EL (cell line): Measurements from ENCODE around the gene IQSEC1.

Source experiments
- DNase-seq: peaks from one replicate; pipeline ENCODE4 v3.0.0-alpha.2; 2016

The IQSEC1 gene

DNA sequence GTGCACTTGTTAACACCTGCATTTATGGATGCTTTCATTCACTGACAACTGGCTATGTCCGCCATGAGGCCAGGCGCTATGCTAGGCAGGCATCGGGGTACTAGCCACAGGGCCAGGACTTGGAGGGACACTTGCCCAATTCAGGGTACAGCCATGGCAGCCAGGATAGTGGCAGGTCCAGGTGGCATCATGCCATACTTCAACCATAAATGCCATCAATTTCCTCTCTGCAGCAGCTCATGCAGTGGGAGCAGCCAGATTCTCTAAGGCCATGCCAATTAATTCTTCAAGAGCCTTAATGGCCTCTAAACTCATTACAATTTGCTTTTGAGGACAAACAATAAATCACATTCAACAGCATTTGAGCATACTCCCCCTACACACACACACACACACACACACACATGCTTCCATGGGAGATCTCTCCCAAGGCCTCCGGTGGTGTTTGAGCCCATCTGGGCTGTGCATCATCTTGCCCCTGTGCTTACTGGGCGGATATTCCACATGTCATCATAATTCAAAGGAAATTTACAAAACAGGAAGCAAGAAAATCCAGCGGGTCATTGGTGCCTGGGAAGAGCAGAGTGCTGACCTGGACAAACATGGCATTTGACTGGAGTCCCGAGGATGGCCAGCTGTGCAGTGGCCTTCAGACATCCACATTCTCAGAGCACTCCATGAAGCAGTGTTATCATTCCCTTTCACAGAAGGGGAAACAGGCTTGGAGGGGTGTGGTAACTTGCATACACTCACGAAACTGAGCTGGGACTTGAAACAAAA is 109.1 kb downstream of the IQSEC1 start:
- DNase-seq, result no peak

DNA sequence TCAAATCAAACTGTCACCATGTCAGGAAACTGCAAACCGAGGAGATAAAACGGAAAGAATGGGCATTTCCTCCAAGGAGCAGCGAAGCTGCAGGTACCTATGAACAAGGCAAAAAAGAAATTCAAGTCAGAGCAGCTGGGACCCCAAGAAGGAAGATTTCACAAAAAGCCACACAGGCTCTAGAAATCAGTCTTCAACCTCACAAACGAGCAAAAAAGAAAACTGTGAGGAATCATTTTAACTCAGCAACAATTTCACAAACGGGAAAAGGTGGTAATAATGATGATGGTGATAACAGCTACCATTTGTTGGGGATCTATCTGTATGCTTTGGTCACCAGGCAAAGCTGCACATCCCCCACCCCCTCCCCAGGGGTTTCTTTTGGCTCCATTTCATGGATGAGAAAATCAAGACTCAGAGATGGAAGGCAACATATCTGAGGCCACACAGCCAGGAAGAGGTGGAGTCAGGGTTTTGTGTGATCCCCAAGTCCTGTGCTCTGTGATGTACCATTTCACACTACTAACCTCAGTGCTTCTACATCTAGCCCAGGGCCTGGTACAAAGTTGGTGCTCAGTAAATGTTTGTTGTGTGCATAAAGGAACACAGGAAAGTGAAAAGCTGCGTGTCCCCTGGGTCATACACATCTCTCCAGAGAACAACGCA is 109.9 kb downstream of the IQSEC1 start:
- no peak for DNase-seq

GRCh38 chr3:12962292-12962691 is 110.9 kb downstream of the IQSEC1 start:
- no peak for DNase-seq

DNA sequence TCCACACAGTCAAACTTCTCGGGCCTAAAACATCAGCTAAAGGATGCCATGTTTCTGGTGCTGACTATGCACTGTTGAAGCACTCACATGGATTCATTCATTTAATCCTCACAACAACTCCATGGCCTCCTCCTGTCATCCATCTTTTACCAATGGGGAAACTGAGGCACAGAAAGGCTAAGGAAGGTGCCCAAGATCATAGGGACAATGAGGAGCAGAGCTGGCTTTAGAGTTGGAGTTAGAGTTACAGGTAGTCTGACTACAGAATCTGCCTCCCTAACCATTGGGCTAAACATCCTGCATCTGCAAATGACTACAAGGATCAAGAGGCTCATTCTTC is 111.6 kb downstream of the IQSEC1 start:
- no peak for DNase-seq

- DNase-seq, result no peak
Measured at GRCh38 chr3:12961007-12961696, 112.1 kb downstream of the IQSEC1 start.

GRCh38 chr3:12960497-12960896 is 112.7 kb downstream of the IQSEC1 start:
- DNase-seq, result no peak

- no peak for DNase-seq
Measured at GRCh38 chr3:12959838-12960378, 113.3 kb downstream of the IQSEC1 start.

- no peak for DNase-seq
Measured at GRCh38 chr3:12959410-12959809, 113.8 kb downstream of the IQSEC1 start.

- DNase-seq, result no peak
Measured at GRCh38 chr3:12957824-12958792, 115.1 kb downstream of the IQSEC1 start.

GRCh38 chr3:12957339-12957738 is 115.9 kb downstream of the IQSEC1 start:
- no peak for DNase-seq

GRCh38 chr3:12956316-12956660 is 116.9 kb downstream of the IQSEC1 start:
- DNase-seq, result no peak

- DNase-seq, result no peak
Measured at GRCh38 chr3:12955651-12956315, 117.4 kb downstream of the IQSEC1 start.

DNA sequence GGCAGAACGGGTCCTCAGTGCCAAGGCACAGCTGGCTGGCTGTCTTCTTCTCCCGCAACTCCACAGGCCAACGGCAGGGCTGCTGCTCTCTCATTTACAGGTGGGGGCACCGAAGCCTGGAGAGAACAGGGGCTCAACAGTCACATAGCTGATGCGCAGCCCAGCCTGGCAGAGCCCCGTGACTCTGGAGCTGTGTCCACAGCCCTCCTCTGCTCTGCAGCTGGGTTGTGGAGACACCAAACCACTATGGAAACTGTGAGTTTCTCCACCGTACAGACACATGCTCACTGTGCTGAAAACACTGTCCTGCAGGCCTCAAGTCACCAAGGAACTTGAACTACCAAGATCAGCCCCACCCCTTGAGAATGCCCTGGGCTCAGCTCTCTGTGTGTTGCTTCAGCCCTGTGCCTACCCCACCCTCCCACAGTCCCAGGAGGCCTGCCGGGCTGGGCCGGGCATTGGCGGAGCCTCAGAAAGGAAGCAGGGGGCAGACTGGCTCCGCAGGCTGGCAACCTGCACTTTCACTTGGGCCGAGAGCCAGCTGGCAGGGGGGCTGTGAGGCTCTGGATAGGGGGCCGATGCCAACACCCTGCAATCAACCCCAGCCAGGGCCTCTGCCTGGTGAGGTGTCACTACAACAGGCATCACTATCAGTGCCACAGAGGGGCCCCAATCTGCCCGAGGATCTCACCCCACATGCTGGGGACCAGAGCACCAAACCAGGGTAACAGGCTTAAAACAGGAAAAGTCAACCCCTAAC is 118.2 kb downstream of the IQSEC1 start:
- no peak for DNase-seq

- DNase-seq, result no peak
Measured at GRCh38 chr3:12954180-12954579, 119.0 kb downstream of the IQSEC1 start.

DNA sequence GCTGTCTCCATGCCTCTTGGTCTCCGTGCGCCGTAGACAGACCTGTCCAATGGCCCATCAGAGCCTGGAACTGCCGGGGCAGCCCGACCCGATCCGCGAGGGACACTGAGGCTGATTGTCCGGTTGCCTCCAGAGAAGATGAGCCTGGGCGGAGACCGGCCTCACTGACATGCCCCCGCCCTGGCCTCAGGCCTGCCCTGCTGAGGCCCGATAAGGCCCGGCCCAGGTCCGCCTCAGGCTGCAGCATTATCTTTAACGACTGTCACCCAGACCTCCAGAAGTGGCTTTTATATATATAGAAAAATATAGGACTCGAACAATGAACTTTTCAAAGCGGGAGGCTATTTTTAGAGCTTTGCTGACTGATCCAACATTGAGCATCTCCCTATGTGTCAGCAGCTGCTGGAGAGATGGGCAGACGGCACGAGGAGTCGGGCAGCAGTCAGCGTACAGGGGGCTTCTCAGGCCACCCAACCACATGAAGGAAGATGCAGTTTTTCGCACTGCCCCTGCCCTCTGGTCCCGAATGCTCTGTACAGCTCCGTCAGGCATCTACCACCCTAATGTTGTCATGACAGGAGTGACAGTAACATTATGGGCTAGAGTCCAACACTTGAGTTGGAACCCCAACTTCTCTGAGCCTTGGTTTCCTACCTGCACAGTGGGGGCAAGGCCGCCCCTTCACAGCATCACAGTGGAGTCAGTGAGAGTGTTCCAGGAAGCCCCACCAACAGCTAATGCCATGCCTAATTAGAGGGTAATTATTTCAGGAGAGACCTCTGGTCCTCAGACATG is 119.8 kb downstream of the IQSEC1 start:
- DNase-seq, result no peak

GRCh38 chr3:12952343-12953200 is 120.7 kb downstream of the IQSEC1 start:
- no peak for DNase-seq

- peak; percentile 56 for DNase-seq
Measured at GRCh38 chr3:12948891-12949711, 124.1 kb downstream of the IQSEC1 start.

DNA sequence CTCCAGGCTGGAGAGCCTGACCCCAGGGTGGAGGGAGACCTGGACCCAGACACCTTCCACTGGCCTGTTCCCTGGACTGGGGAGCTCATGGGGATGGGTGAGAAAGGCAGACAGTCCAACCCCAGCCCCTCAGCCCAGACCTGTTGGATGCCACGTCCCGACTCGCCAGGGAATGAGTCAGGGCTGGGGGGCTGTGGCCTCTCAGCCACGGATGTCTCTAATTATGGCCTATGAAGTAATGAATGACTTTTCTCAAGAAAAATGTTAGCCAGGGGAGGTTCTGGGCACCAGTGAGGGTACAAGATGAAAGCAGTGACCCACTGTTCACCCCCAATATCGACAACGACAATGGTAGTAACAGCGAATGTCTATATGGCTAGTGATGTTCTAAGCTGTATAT is 124.9 kb downstream of the IQSEC1 start:
- peak; percentile 72 for DNase-seq
